Retinal pigment epithelial cell (primary cell): ENCODE data around the gene ITGA2B.
"Not testable (repeated sequence)": the region's sequence is repeated elsewhere in the genome, so short reads cannot be mapped to it uniquely, and the experiment has no call there.

Experiments
- DNase-seq: peaks from one replicate; pipeline ENCODE4 v3.0.0-alpha.2; 2010; ENCODE audit warnings: low read depth
- H3K4me3 ChIP-seq: 2 replicates; pipeline ENCODE4 v1.5.1; 2011; ENCODE audit warnings: mild to moderate bottlenecking, low read length, control low read depth, moderate library complexity
- CTCF ChIP-seq: conservative IDR thresholded peaks from 2 replicates; pipeline ENCODE4 v1.5.1; 2011; ENCODE audit warnings: low read depth, low read length, control low read depth, inconsistent platforms

Gene ITGA2B

GRCh38 chr17:44344939-44345453 lies 44.5 kb downstream of the ITGA2B start, which contains the start of gene GRN:
GRN (plus strand) TSS chr17:44345302; CDS start chr17:44349165, 3,863 bp downstream.
- no peak for TF ChIP-seq CTCF
- peak within 1 kb of the TSS; percentile 99 for H3K4me3 ChIP-seq
- peak; percentile 98 for DNase-seq

- TF ChIP-seq CTCF: no peak
- no peak overlapping the region for H3K4me3 ChIP-seq
These were observed 45.8 kb downstream of the ITGA2B start for GRCh38 chr17:44343510-44344209.

GRCh38 chr17:44340553-44340952 lies 48.9 kb downstream of the ITGA2B start:
- not testable (repeated sequence) for DNase-seq, H3K4me3 ChIP-seq

More at GRCh38 chr17:44343510-44344209, 45.8 kb downstream of the ITGA2B start:
- no peak for DNase-seq

GRCh38 chr17:44338702-44339101 lies 50.7 kb downstream of the ITGA2B start:
- no peak overlapping the region for H3K4me3 ChIP-seq
- TF ChIP-seq CTCF: no peak
- DNase-seq: peak; percentile 73

- no peak for TF ChIP-seq CTCF
- H3K4me3 ChIP-seq: no peak overlapping the region
- no peak for DNase-seq
These were observed 53.5 kb downstream of the ITGA2B start for GRCh38 chr17:44335968-44336367.

- no peak for TF ChIP-seq CTCF
- no peak overlapping the region for H3K4me3 ChIP-seq
These were observed 53.9 kb downstream of the ITGA2B start for GRCh38 chr17:44335564-44335963.

GRCh38 chr17:44334727-44335126 lies 54.7 kb downstream of the ITGA2B start:
- no peak for TF ChIP-seq CTCF
- no peak overlapping the region for H3K4me3 ChIP-seq
- no peak for DNase-seq

More at GRCh38 chr17:44335564-44335963, 53.9 kb downstream of the ITGA2B start:
- DNase-seq: no peak
